ENCODE data around the gene CSMD2. TPM values are rescaled to one million over a fixed set of nuclear protein-coding genes. Genes with fewer than 3 reads are reported as not detected.

Gene CSMD2
- total RNA-seq, 1 experiment from 2014 or later = 0.22 TPM

DNA sequence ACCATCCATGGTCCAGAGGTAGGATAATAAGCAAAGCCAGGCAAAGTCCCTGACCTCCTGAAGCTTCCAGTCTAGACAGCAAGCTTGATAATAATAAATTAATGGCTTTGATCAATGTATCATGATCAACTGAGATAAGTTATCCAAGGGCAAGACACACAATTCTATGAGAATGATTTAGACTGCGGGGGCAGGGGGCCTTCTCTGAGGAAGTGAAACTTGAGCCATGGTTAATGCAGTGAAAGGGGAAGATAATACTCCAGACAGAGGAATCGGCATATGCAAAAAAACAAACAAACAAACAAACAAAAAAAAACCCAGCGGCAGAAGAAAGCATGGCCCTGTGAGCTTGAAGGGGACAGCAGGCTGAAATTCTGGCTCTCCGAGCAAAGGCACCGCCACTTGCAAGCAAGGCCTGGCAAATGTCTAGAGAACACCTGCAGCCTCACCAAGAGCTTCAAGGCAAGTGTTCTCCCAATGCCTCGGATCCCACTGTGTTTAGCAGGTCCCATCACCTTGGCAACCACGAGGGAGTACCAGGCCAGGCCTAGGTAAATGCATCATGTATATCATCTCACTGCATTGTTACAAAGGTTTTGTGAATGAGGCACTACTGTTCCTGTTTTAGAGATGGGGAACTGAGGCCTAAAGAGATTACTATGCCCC lies 24.9 kb downstream of the CSMD2 start:
- BruUV-seq (replicated peaks) = no TSS peak
- Histone ChIP-seq H4K20me1 (ENCODE audit: insufficient read depth) (no peaks in the 10 kb centered on the region), H3K4me3 (replicated peaks in 1 of 2; ENCODE audit: low read depth in 1 of 2, low read length in 2 of 2) (no peak overlapping the region), H3K4me2 (ENCODE audit: low read length) (no peak overlapping the region), H3K27me3 (ENCODE audit: insufficient read depth, low read length) (peaks cover 31% of the 10 kb centered on the region), H3K9me2 (ENCODE audit: insufficient read depth) (no peaks in the 10 kb centered on the region), H3K9ac (ENCODE audit: low read length) (no peak overlapping the region), H3K36me3 (ENCODE audit: control insufficient read depth in 1 of 2, insufficient read depth in 2 of 2, low read length in 2 of 2) (no peaks in the 10 kb centered on the region), H3K79me2 (ENCODE audit: insufficient read depth, low read length) (no peaks in the 10 kb centered on the region), H3K27ac (ENCODE audit: low read depth, low read length) (no peak overlapping the region), H2AFZ (ENCODE audit: low read depth, low read length, poor library complexity, severe bottlenecking) (no peak overlapping the region), H3K9me3 (ENCODE audit: control insufficient read depth in 1 of 2, insufficient read depth in 1 of 2, low read depth in 1 of 2, low read length in 2 of 2) (no peaks in the 10 kb centered on the region), H3K4me1 (ENCODE audit: control insufficient read depth in 1 of 2, insufficient read depth in 2 of 2, low read length in 2 of 2) (no peaks in the 10 kb centered on the region)
- intact Hi-C loops (cut with micrococcal nuclease) = no loop called here
- TF ChIP-seq EZH2phosphoT487 (IDR thresholded peaks at IDR 0.05; ENCODE audit: borderline replicate concordance) = no peak
- no peak for TF ChIP-seq EGR1 (IDR thresholded peaks at IDR 0.05; ENCODE audit: low read depth)
- no peak for TF ChIP-seq CEBPB (IDR thresholded peaks at IDR 0.05; ENCODE audit: low read depth)
- TF ChIP-seq, protein P1, sequence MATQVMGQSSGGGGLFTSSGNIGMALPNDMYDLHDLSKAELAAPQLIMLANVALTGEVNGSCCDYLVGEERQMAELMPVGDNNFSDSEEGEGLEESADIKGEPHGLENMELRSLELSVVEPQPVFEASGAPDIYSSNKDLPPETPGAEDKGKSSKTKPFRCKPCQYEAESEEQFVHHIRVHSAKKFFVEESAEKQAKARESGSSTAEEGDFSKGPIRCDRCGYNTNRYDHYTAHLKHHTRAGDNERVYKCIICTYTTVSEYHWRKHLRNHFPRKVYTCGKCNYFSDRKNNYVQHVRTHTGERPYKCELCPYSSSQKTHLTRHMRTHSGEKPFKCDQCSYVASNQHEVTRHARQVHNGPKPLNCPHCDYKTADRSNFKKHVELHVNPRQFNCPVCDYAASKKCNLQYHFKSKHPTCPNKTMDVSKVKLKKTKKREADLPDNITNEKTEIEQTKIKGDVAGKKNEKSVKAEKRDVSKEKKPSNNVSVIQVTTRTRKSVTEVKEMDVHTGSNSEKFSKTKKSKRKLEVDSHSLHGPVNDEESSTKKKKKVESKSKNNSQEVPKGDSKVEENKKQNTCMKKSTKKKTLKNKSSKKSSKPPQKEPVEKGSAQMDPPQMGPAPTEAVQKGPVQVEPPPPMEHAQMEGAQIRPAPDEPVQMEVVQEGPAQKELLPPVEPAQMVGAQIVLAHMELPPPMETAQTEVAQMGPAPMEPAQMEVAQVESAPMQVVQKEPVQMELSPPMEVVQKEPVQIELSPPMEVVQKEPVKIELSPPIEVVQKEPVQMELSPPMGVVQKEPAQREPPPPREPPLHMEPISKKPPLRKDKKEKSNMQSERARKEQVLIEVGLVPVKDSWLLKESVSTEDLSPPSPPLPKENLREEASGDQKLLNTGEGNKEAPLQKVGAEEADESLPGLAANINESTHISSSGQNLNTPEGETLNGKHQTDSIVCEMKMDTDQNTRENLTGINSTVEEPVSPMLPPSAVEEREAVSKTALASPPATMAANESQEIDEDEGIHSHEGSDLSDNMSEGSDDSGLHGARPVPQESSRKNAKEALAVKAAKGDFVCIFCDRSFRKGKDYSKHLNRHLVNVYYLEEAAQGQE (IDR thresholded peaks at IDR 0.05; ENCODE audit: low read depth) = no peak
- TF ChIP-seq, protein P2, sequence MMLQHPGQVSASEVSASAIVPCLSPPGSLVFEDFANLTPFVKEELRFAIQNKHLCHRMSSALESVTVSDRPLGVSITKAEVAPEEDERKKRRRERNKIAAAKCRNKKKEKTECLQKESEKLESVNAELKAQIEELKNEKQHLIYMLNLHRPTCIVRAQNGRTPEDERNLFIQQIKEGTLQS (IDR thresholded peaks at IDR 0.05) = no peak
- no peak for TF ChIP-seq EZH2 (IDR thresholded peaks at IDR 0.05)
- TF ChIP-seq, protein P3, sequence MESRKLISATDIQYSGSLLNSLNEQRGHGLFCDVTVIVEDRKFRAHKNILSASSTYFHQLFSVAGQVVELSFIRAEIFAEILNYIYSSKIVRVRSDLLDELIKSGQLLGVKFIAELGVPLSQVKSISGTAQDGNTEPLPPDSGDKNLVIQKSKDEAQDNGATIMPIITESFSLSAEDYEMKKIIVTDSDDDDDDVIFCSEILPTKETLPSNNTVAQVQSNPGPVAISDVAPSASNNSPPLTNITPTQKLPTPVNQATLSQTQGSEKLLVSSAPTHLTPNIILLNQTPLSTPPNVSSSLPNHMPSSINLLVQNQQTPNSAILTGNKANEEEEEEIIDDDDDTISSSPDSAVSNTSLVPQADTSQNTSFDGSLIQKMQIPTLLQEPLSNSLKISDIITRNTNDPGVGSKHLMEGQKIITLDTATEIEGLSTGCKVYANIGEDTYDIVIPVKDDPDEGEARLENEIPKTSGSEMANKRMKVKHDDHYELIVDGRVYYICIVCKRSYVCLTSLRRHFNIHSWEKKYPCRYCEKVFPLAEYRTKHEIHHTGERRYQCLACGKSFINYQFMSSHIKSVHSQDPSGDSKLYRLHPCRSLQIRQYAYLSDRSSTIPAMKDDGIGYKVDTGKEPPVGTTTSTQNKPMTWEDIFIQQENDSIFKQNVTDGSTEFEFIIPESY (IDR thresholded peaks at IDR 0.05; ENCODE audit: extremely low read depth, insufficient replicate concordance, low read length) = no peak
- no peak for TF ChIP-seq YY1 (IDR thresholded peaks at IDR 0.05; ENCODE audit: extremely low read depth, insufficient replicate concordance, low read depth, low read length)
- no peak for TF ChIP-seq ELF1 (IDR thresholded peaks at IDR 0.05; ENCODE audit: borderline replicate concordance, low read depth)
- no peak for TF ChIP-seq ZNF274 (IDR thresholded peaks at IDR 0.05; ENCODE audit: low read depth, low read length)
- no peak for TF ChIP-seq TCF7L2 (IDR thresholded peaks at IDR 0.05; ENCODE audit: borderline replicate concordance, extremely low read depth, insufficient read depth, insufficient read length)
- TF ChIP-seq, protein P4, sequence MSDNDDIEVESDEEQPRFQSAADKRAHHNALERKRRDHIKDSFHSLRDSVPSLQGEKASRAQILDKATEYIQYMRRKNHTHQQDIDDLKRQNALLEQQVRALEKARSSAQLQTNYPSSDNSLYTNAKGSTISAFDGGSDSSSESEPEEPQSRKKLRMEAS (IDR thresholded peaks at IDR 0.05) = no peak
- no peak for TF ChIP-seq ZFX (IDR thresholded peaks at IDR 0.05)
- TF ChIP-seq, protein P5, sequence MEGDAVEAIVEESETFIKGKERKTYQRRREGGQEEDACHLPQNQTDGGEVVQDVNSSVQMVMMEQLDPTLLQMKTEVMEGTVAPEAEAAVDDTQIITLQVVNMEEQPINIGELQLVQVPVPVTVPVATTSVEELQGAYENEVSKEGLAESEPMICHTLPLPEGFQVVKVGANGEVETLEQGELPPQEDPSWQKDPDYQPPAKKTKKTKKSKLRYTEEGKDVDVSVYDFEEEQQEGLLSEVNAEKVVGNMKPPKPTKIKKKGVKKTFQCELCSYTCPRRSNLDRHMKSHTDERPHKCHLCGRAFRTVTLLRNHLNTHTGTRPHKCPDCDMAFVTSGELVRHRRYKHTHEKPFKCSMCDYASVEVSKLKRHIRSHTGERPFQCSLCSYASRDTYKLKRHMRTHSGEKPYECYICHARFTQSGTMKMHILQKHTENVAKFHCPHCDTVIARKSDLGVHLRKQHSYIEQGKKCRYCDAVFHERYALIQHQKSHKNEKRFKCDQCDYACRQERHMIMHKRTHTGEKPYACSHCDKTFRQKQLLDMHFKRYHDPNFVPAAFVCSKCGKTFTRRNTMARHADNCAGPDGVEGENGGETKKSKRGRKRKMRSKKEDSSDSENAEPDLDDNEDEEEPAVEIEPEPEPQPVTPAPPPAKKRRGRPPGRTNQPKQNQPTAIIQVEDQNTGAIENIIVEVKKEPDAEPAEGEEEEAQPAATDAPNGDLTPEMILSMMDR (IDR thresholded peaks at IDR 0.05 in 2 of 3, conservative IDR thresholded peaks at IDR 0.05 in 1 of 3; ENCODE audit: borderline replicate concordance in 1 of 3, insufficient read depth in 1 of 3, low read depth in 2 of 3, low read length in 2 of 3) = no peak
- TF ChIP-seq SIN3A (IDR thresholded peaks at IDR 0.05; ENCODE audit: low read depth) = no peak
- no peak for TF ChIP-seq FOSL1 (IDR thresholded peaks at IDR 0.05; ENCODE audit: low read depth)
- ChIA-PET CTCF (no interaction called here), RAD21 (ENCODE audit: low non-redundant PET in 1 of 2, low total read pairs in 2 of 2, uncharacterized antibody in 2 of 2, unreplicated experiment in 2 of 2) (no interaction called here), POLR2A (no interaction called here)
- no peak for ATAC-seq
- no peak for DNase-seq (ENCODE audit: low read depth, low spot score)
